RWPE2 (cell line): ENCODE results near the gene LTBP2.

Experiments used
- ATAC-seq: fragments of 200-7000 bp; cut with Tn5 transposase; 3 replicates; pipeline ENCODE4 v1.9.1; 2021; ENCODE audit warnings: low read depth
- DNase-seq: peaks from one replicate; pipeline ENCODE4 v3.0.0-alpha.2; 2020; ENCODE audit warnings: low spot score
- H3K27ac ChIP-seq: fragments of 450-650 bp; 2 replicates; pipeline ENCODE4 v1.5.1; 2017; ENCODE audit warnings: mild to moderate bottlenecking; ENCODE audit not compliant: poor library complexity, severe bottlenecking
- H3K27me3 ChIP-seq: fragments of 250-450 bp; sonication (Bioruptor Pico); 2 replicates; pipeline ENCODE4 v1.5.1; 2021; ENCODE audit warnings: mild to moderate bottlenecking, moderate library complexity; ENCODE audit not compliant: insufficient read depth, poor library complexity, severe bottlenecking
- H3K36me3 ChIP-seq: fragments of 250-450 bp; sonication (Bioruptor Pico); 2 replicates; pipeline ENCODE4 v1.5.1; 2020; ENCODE audit warnings: low read depth, mild to moderate bottlenecking, moderate library complexity
- H3K4me1 ChIP-seq: fragments of 250-450 bp; sonication (Bioruptor Pico); 2 replicates; pipeline ENCODE4 v1.5.1; 2021; ENCODE audit warnings: mild to moderate bottlenecking, moderate library complexity; ENCODE audit not compliant: insufficient read depth, poor library complexity, severe bottlenecking
- H3K4me3 ChIP-seq: fragments of 250-450 bp; sonication (Bioruptor Pico); 2 replicates; pipeline ENCODE4 v1.5.1; 2021; ENCODE audit warnings: mild to moderate bottlenecking, moderate library complexity; ENCODE audit not compliant: severe bottlenecking
- H3K9me3 ChIP-seq: fragments of 250-450 bp; sonication (Bioruptor Pico); 2 replicates; pipeline ENCODE4 v1.5.1; 2021; ENCODE audit warnings: mild to moderate bottlenecking, moderate library complexity; ENCODE audit not compliant: severe bottlenecking
- TF ChIP-seq, protein P1 (sequence below): fragments of 450-650 bp; IDR thresholded peaks from one replicate; pipeline ENCODE4 v1.5.1; 2017; ENCODE audit warnings: mild to moderate bottlenecking, moderate library complexity; ENCODE audit not compliant: poor library complexity, severe bottlenecking

LTBP2 gene

DNA sequence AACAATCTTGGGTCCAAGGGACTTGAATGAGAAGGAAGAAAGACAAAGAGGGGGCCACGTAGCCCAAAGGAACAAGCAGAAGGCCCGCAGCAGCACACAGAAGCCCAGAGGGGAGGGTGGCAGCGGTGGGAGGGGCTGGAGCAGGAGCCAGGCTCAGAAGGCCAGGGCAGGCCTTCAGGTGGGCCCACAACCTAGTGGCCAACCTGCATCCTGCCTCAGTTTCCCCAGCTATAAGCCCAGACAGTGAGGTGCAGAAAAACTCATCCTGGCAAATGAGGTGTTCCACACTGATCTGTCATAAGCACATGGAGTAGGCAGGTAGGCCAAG lies 34.1 kb downstream of the LTBP2 start:
- Histone ChIP-seq H3K4me1 (peaks cover 63% of the 10 kb centered on the region), H3K27ac (peak overlapping the region; percentile 100)

DNA sequence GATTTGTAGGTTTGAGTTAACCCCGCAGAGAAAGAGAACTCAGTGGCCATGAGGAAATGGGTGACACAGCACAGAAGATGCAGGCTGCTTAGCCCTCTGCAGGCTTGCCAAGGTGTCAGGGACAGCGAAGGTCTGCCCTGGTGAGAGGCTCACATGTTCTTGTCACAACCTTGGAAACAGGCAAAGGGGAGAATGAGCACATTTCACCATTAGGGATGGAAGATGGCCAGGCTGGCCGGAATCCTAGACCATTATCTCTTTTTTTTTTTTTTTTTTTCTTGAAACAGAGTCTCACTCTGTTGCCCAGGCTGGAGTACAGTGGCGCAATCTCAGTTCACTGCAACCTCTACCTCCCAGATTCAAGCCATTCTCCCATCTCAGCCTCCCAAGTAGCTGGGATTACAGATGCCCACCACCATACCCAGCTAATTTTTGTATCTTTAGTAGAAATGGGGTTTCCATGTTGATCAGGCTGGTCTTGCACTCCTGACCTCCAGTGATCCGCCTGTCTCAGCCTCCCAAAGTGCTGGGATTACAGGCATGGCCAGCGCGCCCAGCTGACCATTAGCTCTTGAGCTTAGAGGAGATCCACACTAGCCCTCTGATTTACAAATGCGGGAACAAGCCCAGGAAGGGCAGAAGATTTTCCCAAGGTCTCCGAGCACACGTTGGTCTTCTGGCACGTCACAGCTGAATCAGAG lies 34.6 kb downstream of the LTBP2 start:
- DNase-seq (no peak), ATAC-seq (no peak)
- peak overlapping the region; percentile 100 for H3K27ac ChIP-seq
- no peaks in the 10 kb centered on the region for H3K27me3 ChIP-seq
- peaks cover 62% of the 10 kb centered on the region for H3K36me3 ChIP-seq
- no peaks in the 10 kb centered on the region for H3K9me3 ChIP-seq
- no peak overlapping the region for H3K4me3 ChIP-seq
- TF ChIP-seq, protein P1, sequence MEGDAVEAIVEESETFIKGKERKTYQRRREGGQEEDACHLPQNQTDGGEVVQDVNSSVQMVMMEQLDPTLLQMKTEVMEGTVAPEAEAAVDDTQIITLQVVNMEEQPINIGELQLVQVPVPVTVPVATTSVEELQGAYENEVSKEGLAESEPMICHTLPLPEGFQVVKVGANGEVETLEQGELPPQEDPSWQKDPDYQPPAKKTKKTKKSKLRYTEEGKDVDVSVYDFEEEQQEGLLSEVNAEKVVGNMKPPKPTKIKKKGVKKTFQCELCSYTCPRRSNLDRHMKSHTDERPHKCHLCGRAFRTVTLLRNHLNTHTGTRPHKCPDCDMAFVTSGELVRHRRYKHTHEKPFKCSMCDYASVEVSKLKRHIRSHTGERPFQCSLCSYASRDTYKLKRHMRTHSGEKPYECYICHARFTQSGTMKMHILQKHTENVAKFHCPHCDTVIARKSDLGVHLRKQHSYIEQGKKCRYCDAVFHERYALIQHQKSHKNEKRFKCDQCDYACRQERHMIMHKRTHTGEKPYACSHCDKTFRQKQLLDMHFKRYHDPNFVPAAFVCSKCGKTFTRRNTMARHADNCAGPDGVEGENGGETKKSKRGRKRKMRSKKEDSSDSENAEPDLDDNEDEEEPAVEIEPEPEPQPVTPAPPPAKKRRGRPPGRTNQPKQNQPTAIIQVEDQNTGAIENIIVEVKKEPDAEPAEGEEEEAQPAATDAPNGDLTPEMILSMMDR, result no peak
- peaks cover 63% of the 10 kb centered on the region for H3K4me1 ChIP-seq

More for the DNA sequence above, 34.1 kb downstream of the LTBP2 start:
- H3K27me3 ChIP-seq, result no peaks in the 10 kb centered on the region
- no peak overlapping the region for H3K4me3 ChIP-seq
- no peaks in the 10 kb centered on the region for H3K9me3 ChIP-seq
- no peak for DNase-seq
- ATAC-seq, result no peak
- TF ChIP-seq, protein P1, result no peak
- peaks cover 67% of the 10 kb centered on the region for H3K36me3 ChIP-seq

DNA sequence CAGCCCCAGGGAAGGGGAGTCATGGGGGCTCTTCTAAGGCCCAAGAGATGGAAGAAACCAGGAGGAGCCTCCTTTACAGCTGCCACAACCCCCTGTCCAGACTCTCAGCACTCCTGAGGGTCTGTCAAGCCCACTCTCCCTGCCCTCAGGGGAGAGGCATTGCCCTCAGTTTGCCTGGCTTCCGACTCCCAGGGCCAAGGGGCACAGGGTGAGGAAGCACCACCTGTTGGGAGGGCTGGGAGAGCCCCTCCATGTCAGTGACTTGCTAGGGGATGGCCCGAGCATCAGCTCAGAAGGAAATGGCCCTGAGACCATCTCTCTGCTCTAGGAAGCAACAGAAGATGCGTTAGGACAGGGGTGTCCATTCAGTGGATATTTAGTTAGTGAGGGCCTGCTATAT lies 36.1 kb downstream of the LTBP2 start:
- ATAC-seq (no peak), DNase-seq (no peak)
- Histone ChIP-seq H3K36me3 (peaks cover 56% of the 10 kb centered on the region), H3K27me3 (no peaks in the 10 kb centered on the region), H3K4me3 (no peak overlapping the region), H3K4me1 (peaks cover 69% of the 10 kb centered on the region), H3K9me3 (no peaks in the 10 kb centered on the region), H3K27ac (peak overlapping the region; percentile 100)
- TF ChIP-seq, protein P1, result no peak

DNA sequence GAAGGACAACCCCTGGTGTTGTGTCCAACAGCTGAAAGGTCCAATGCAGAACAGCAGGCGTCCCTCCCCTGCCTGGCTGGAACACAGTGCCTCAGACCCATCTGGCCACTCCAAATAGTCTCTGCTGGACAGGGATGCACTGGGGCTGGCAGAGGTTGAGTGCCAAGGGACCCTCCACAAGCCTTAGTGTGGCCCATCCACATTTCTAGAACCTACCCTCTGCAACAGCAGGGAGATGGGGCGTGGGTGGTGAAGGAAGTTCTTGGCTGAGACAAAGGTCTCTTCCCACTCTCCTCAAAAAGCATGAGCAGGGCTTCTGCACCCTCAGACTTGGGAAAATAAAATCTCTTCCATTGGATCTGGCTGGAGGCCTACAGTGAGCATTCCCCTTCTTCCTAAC lies 36.5 kb downstream of the LTBP2 start:
- Histone ChIP-seq H3K9me3 (no peaks in the 10 kb centered on the region), H3K27me3 (no peaks in the 10 kb centered on the region), H3K4me3 (no peak overlapping the region), H3K36me3 (peaks cover 56% of the 10 kb centered on the region), H3K4me1 (peaks cover 69% of the 10 kb centered on the region), H3K27ac (peak overlapping the region; percentile 100)
- DNase-seq, result no peak
- TF ChIP-seq, protein P1, result no peak
- ATAC-seq, result no peak

DNA sequence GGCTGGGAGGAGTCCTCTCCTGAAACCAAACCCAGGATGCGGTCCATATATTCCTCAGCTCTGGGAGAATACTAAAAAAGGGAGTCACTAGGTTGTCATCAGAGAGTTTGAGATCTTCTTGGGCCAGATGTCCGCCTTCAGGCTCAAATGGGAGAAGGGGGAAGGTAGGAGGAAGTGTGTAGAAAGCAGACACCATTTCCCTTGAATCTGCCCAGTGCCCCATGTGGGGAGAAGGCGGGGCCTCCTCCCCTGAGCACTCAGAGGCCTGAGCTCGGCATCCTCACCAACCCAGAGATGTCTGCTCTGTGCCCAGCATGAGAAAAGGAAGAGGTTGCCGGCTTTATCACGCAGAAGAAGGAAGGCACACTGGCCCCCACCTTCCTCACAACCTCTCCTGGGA lies 37.3 kb downstream of the LTBP2 start:
- Histone ChIP-seq H3K9me3 (no peaks in the 10 kb centered on the region), H3K4me3 (no peak overlapping the region), H3K27me3 (no peaks in the 10 kb centered on the region), H3K4me1 (peaks cover 69% of the 10 kb centered on the region), H3K36me3 (peaks cover 55% of the 10 kb centered on the region), H3K27ac (peak overlapping the region; percentile 100)
- no peak for ATAC-seq
- TF ChIP-seq, protein P1, result no peak
- DNase-seq, result no peak
